HEK293T (cell line): ENCODE results near the gene DMWD.

ENCODE experiments used
- BHLHE40 ChIP-seq: fragments of 450-650 bp; IDR thresholded peaks from 2 replicates; pipeline ENCODE4 v1.6.1; 2016; ENCODE audit warnings: mild to moderate bottlenecking, moderate library complexity, borderline replicate concordance
- CTBP1 ChIP-seq: fragments of 450-650 bp; IDR thresholded peaks from 2 replicates; pipeline ENCODE4 v1.6.1; 2016; ENCODE audit warnings: borderline replicate concordance
- ELF4 ChIP-seq: fragments of 450-650 bp; IDR thresholded peaks from 2 replicates; pipeline ENCODE4 v1.6.1; 2017; ENCODE audit warnings: antibody characterized with exemption
- FOXA1 ChIP-seq: fragments of 450-650 bp; IDR thresholded peaks from 2 replicates; pipeline ENCODE4 v1.6.1; 2016; ENCODE audit warnings: mild to moderate bottlenecking
- FOXK2 ChIP-seq: fragments of 450-650 bp; IDR thresholded peaks from 2 replicates; pipeline ENCODE4 v1.6.1; 2016; ENCODE audit warnings: mild to moderate bottlenecking
- FOXM1 ChIP-seq: fragments of 450-650 bp; IDR thresholded peaks from 2 replicates; pipeline ENCODE4 v1.6.1; 2017; ENCODE audit warnings: mild to moderate bottlenecking, borderline replicate concordance
- LEF1 ChIP-seq: fragments of 450-650 bp; IDR thresholded peaks from 2 replicates; pipeline ENCODE4 v1.6.1; 2017; ENCODE audit warnings: mild to moderate bottlenecking, borderline replicate concordance
- NFRKB ChIP-seq: fragments of 450-650 bp; IDR thresholded peaks from 2 replicates; pipeline ENCODE4 v1.6.1; 2016; ENCODE audit warnings: mild to moderate bottlenecking, moderate library complexity
- PKNOX1 ChIP-seq: fragments of 450-650 bp; IDR thresholded peaks from 2 replicates; pipeline ENCODE4 v1.6.1; 2016
- SP1 ChIP-seq: fragments of 450-650 bp; IDR thresholded peaks from 2 replicates; pipeline ENCODE4 v1.6.1; 2017
- SUZ12 ChIP-seq: fragments of 450-650 bp; IDR thresholded peaks from 2 replicates; pipeline ENCODE4 v1.6.1; 2016; ENCODE audit warnings: mild to moderate bottlenecking
- TARDBP ChIP-seq: fragments of 450-650 bp; IDR thresholded peaks from 2 replicates; pipeline ENCODE4 v1.6.1; 2016
- ZNF384 ChIP-seq: fragments of 450-650 bp; IDR thresholded peaks from 2 replicates; pipeline ENCODE4 v1.6.1; 2016

- TF ChIP-seq SUZ12 = no peak
- TF ChIP-seq ELF4 = no peak
- no peak for TF ChIP-seq FOXA1
- TF ChIP-seq TARDBP = no peak
- TF ChIP-seq CTBP1 = no peak
- no peak for TF ChIP-seq BHLHE40
- no peak for TF ChIP-seq FOXK2
- TF ChIP-seq ZNF384 = no peak
- TF ChIP-seq PKNOX1 = no peak
- no peak for TF ChIP-seq NFRKB
- no peak for TF ChIP-seq FOXM1
- TF ChIP-seq SP1 = no peak
- TF ChIP-seq LEF1 = no peak
Observed at GRCh38 chr19:45815481-45816216, 23.0 kb upstream of the DMWD start.
